H54 (cell line): ENCODE measurements around the gene TUFT1.
"Not testable (repeated sequence)": the region's sequence is repeated elsewhere in the genome, so short reads cannot be mapped to it uniquely, and the experiment has no call there.

Experiments
- DNase-seq: peaks from one replicate; pipeline ENCODE4 v3.0.0; 2011; ENCODE audit warnings: low spot score, mixed read lengths; ENCODE audit not compliant: insufficient read length
- FAIRE-seq: peaks from 3 replicates; lab custom pipeline; 2011; peaks lifted over from hg19 to GRCh38; lab: Jason Lieb, UNC
- POLR2A ChIP-seq: IDR thresholded peaks from 2 replicates; pipeline ENCODE4 v1.6.1; 2011; ENCODE audit warnings: low read depth, mild to moderate bottlenecking, low read length

Gene TUFT1

DNA sequence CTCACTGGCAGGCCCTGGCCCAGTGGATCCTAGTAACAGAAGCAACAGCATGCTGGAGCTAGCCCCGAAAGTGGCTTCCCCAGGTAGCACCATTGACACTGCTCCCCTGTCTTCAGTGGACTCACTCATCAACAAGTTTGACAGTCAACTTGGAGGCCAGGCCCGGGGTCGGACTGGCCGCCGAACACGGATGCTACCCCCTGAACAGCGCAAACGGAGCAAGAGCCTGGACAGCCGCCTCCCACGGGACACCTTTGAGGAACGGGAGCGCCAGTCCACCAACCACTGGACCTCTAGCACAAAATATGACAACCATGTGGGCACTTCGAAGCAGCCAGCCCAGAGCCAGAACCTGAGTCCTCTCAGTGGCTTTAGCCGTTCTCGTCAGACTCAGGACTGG is 21.2 kb upstream of the TUFT1 start:
- DNase-seq (no peak), FAIRE-seq (no peak)
- TF ChIP-seq POLR2A: no peak

DNA sequence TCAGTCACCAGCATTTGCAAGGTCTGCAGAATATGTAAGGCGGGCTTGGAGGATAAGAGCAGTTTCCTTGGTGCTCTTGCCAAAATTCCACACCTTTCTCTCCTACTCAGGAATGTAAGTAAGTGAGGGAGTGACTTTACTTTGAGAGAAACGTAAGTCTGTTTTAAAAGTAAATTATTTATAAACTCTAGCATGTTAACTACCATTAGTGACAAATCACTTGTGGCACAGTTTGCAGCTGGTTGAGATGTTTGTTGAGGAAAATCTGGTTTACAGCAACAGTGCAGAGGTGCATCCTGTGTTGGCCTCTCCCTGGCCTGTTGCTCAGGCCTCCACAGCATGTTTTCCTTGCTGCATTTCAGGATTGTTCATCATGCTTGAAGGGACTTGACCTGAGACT is 20.4 kb upstream of the TUFT1 start:
- no peak for DNase-seq
- FAIRE-seq: no peak
- TF ChIP-seq POLR2A: no peak

DNA sequence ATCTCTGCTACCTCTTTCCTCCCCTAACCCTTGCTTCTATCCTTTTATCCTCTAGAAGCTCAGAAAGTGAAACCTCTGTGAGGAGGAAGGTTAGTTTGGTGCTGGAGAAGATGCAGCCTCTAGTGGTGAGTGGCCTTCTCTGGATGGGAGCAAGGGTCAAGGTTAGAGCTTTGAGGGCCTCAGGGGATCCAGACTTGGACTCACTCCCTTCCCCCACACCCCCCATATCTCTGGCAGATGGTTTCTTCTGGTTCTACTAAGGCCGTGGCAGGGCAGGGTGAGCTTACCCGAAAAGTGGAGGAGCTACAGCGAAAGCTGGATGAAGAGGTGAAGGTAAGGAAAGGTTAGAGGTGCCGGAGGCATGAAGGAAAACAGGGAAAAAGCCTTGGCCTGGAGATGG is 19.8 kb upstream of the TUFT1 start:
- FAIRE-seq: no peak
- no peak for TF ChIP-seq POLR2A

DNA sequence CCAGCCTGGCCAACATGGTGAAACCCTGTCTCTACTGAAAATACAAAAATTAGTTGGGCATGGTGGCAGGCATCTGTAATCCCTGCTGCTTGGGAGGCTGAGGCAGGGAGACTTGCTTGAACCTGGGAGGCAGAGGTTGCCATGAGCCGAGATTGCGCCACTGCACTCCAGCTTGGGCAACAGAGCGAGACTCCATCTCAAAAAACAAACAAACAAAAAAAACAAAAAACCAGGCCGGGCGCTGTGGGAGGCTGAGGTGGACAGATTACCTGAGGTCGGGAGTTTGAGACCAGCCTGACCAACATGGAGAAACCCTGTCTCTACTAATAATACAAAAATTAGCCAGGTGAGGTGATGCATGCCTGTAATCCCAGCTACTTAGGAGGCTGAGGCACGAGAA is 17.7 kb upstream of the TUFT1 start:
- not testable (repeated sequence) for DNase-seq, FAIRE-seq

More for the DNA sequence above, 19.8 kb upstream of the TUFT1 start:
- DNase-seq: no peak

DNA sequence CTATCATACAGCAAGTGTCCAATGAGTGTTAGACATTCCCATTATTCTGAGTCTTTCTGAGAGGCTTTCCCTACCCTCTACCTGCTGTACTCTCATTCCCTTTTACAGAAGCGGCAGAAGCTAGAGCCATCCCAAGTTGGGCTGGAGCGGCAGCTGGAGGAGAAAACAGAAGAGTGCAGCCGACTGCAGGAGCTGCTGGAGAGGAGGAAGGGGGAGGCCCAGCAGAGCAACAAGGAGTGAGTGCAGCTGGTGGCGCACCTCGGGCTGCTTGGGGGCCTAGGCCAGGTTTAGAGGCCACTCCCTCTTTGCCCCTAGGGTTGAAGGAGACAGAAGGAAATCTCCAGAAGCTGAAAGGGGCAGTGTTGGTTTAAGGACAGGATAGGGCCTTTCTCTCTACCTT is 16.8 kb upstream of the TUFT1 start:
- no peak for FAIRE-seq
- TF ChIP-seq POLR2A: no peak
- no peak for DNase-seq

DNA sequence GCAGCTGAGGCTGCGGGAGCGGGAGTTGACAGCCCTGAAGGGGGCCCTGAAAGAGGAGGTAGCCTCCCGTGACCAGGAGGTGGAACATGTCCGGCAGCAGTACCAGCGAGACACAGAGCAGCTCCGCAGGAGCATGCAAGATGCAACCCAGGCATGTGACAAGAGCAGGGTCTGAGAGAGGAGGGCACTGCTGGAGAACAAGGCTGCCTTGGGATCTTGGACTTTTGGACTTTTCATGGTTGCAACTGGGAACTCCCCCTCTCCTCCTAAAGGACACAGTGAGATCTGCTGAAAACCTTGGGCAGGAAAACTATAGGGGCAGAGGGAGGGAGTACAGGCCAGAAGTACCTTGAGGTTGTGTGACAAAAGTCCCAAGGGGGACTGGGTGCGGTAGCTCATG is 15.4 kb upstream of the TUFT1 start:
- DNase-seq: no peak
- TF ChIP-seq POLR2A: no peak
- FAIRE-seq: no peak

DNA sequence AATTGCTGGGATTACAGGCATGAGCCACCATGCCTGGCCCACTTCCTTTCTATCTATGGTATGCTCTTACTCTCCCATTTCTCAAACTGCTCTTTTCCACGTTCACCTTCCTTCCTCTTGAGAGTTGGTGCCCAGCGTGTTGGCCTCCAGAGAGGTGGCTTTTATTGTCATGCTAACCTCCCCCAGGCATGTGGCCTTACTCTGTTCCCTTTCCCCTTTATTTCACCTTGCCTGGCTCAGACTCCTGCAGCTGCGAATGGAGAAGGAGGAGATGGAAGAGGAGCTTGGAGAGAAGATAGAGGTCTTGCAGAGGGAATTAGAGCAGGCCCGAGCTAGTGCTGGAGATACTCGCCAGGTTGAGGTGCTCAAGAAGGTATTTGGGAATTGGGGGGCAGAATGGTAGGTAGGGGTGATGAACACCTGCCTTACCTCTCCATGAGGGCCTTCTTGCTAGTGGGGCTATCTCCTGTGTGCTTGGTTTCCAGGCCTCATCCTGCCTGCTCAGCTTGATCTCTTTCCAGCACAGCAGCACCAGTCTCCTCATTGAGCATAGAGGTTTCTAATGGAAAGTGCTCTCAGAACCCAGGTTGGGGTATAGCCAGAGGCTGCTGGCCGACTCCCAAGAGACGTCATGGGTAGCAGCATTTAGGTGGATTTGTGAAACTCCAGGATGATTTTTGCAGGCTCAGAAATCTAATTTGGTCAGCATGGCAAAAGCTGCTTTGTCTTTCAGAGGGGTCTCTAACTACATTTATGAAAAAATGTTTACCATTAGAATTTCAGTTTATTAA is 13.2 kb upstream of the TUFT1 start:
- no peak for TF ChIP-seq POLR2A
- FAIRE-seq (no peak), DNase-seq (no peak)

DNA sequence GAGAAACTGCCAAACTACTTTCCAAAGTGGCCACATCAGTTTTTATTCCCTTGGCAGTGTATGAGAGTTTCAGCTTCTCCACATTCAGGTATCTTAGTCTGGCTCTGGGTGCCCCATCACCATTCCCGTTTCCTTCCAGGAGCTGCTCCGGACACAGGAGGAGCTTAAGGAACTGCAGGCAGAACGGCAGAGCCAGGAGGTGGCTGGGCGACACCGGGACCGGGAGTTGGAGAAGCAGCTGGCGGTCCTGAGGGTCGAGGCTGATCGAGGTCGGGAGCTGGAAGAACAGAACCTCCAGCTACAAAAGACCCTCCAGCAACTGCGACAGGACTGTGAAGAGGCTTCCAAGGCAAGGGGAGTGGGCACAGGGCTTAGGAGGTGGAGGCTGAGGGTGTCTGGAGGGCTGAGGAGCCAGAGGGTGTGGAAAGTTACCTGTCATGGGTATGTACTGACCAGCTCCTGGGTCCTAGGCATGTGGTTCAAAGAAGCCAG is 10.9 kb upstream of the TUFT1 start:
- DNase-seq: no peak
- no peak for TF ChIP-seq POLR2A
- FAIRE-seq: no peak

DNA sequence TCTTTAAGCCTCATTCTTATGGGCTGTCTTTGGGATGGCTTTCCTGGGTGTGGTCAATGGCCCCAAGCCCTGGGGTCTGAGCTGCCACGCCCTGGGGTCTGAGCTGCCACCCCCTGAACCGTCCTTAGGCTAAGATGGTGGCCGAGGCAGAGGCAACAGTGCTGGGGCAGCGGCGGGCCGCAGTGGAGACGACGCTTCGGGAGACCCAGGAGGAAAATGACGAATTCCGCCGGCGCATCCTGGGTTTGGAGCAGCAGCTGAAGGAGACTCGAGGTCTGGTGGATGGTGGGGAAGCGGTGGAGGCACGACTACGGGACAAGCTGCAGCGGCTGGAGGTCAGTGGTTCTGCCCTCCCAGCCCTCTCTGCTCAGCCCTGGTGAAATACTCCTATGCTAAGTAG is 10.3 kb upstream of the TUFT1 start:
- no peak for FAIRE-seq

DNA sequence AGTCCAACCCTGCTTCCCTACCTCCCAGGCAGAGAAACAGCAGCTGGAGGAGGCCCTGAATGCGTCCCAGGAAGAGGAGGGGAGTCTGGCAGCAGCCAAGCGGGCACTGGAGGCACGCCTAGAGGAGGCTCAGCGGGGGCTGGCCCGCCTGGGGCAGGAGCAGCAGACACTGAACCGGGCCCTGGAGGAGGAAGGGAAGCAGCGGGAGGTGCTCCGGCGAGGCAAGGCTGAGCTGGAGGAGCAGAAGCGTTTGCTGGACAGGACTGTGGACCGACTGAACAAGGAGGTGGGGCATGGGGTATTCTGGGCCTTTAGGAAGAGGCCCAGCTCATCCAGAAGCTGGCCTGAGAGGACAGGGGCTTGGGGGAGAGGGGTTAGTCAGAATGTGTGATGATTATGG is 9.6 kb upstream of the TUFT1 start:
- no peak for DNase-seq
- no peak for FAIRE-seq
- no peak for TF ChIP-seq POLR2A

More for the DNA sequence above, 10.3 kb upstream of the TUFT1 start:
- no peak for DNase-seq
- TF ChIP-seq POLR2A: no peak

DNA sequence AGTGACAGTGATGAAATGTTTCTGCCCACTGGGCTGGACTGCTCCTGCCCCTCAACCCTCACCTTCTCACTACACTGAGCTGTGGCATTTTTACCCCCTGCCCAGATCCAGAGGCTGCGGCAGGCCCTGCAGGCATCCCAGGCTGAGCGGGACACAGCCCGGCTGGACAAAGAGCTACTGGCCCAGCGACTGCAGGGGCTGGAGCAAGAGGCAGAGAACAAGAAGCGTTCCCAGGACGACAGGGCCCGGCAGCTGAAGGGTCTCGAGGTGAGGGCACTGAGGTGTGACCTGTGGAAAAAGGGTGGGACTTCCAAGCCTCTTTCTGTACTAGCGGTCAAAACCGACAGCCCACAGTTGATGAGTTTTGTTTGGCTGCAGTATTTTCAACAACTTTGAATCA is 6.2 kb upstream of the TUFT1 start:
- TF ChIP-seq POLR2A: no peak
- no peak for FAIRE-seq
- DNase-seq: no peak

DNA sequence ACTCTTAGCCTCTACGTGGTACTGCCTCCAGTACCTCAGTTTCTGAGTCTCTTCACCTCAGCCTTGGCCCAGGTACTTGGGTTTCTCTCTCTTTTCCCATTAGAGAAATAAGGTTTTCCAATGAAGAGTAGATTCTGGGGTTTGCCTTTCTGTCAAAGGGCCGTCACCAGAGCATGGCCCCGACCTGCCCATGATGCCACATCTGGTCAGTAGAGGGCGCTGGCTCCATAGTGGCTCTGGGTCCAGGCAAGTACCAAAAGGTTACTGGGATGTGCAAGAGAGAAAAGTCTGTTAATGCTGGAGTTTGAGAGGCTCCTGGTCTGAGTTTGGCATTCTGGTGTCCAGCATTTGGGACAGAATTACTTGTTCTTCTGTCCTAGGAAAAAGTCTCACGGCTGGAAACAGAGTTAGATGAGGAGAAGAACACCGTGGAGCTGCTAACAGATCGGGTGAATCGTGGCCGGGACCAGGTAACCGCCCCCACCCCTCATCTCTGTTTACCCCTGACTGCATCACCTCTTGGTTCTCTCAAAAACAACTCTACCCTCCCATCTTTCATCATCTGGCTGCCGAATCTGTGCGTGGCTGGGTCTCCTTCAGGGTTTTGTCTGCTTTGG is 5.3 kb upstream of the TUFT1 start:
- FAIRE-seq: no peak
- DNase-seq: peak; percentile 85
- TF ChIP-seq POLR2A: no peak

DNA sequence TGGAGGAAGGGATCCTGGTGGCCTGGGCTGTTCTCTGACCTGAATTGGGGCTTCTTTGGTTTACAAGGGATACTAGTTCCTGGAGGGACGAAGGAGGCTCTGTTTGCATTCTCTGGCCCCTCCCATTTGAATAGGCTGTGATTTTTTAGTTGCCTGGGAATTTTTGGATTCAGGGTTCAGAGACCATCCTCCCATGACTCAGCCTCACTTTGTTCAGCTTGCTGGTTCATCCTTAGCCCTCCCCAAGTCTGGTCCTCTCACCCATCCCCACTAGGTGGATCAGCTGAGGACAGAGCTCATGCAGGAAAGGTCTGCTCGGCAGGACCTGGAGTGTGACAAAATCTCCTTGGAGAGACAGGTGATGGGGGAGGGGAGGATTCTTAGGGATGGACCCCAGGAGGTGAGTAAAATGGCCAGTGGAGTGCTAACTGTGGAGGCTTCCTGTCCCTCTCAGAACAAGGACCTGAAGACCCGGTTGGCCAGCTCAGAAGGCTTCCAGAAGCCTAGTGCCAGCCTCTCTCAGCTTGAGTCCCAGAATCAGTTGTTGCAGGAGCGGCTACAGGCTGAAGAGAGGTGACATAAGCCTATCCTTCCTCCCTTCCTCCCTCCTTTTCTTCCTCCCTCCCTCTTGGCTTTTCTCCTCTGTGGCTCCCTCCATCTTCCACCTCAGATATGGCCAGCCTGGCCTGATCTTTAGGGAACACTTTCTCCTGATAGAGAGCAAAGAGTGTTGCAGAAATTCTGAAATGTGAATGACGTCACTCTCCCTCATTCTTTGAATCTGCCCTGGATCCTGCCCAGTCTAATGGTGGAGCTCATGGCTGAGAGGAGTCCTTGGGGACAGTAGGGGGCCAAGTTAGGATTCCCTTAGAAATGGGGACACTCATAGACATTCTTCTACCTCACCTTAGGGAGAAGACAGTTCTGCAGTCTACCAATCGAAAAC is 4.5 kb upstream of the TUFT1 start:
- FAIRE-seq: no peak
- TF ChIP-seq POLR2A: no peak
- no peak for DNase-seq

DNA sequence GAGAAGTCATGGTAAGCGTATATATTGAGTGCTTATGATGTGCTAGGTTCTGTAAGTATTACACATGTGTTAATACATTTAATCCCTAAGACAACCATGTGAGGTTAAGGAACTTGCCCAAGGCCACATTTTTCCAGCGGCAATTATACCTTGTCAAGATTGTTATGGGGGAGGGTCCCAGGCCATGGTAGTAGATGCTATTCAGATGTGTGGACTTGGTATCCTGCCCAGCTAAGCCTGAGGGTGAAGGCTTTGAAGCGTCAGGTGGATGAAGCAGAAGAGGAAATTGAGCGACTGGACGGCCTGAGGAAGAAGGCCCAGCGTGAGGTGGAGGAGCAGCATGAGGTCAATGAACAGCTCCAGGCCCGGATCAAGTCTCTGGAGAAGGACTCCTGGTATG is 3.6 kb upstream of the TUFT1 start:
- TF ChIP-seq POLR2A: no peak
- FAIRE-seq: no peak
- no peak for DNase-seq

DNA sequence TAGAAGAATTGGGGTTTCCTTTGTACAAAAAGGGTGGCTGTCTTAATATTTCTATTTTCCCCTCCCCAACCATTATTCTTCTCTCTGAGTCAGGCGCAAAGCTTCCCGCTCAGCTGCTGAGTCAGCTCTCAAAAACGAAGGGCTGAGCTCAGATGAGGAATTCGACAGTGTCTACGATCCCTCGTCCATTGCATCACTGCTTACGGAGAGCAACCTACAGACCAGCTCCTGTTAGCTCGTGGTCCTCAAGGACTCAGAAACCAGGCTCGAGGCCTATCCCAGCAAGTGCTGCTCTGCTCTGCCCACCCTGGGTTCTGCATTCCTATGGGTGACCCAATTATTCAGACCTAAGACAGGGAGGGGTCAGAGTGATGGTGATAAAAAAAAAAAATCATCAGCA is 3.0 kb upstream of the TUFT1 start:
- no peak for FAIRE-seq
- peak; percentile 94 for DNase-seq

More for the DNA sequence above, 3.0 kb upstream of the TUFT1 start:
- no peak for TF ChIP-seq POLR2A
